Uterus (tissue), 2 donors: Measurements from ENCODE around the gene ANHX.

ENCODE experiments used
- CTCF ChIP-seq, 4 experiments: fragments of 200-600 bp in 2 of 4; fragments of 450-650 bp in 2 of 4; sonication (generic) in 2 of 4; IDR thresholded peaks; one replicate each; pipeline ENCODE4 v1.5.1; 2016 to 2019; ENCODE audit warnings: antibody characterized with exemption in 4 of 4, mild to moderate bottlenecking in 2 of 4, moderate library complexity in 1 of 4
- POLR2A ChIP-seq, 2 donors: fragments of 450-650 bp; IDR thresholded peaks; one replicate each; pipeline ENCODE4 v1.6.1; 2016; ENCODE audit warnings: antibody characterized with exemption in 2 of 2, mild to moderate bottlenecking in 1 of 2, moderate library complexity in 1 of 2

GRCh38 chr12:133264173-133264572 lies 28.5 kb upstream of the ANHX start:
- no peak for TF ChIP-seq POLR2A (IDR thresholded peaks at IDR 0.05)
- no peak for TF ChIP-seq CTCF (IDR thresholded peaks at IDR 0.05)
